Right hindlimb (tissue), 1 donor: ENCODE results near the gene CCL4.
"Not testable (repeated sequence)": the region's sequence is repeated elsewhere in the genome, so short reads cannot be mapped to it uniquely, and the experiment has no call there.

Experiments
- DNase-seq: peaks from one replicate; pipeline ENCODE4 v3.0.0-alpha.2; 2018

Gene CCL4

GRCh38 chr17:36118477-36119353, 15.1 kb downstream of the CCL4 start:
- no peak for DNase-seq

- no peak for DNase-seq
These were observed 16.6 kb downstream of the CCL4 start for GRCh38 chr17:36120221-36120620.

GRCh38 chr17:36121099-36121498, 17.5 kb downstream of the CCL4 start:
- not testable (repeated sequence) for DNase-seq

- DNase-seq: no peak
These were observed 19.8 kb downstream of the CCL4 start for GRCh38 chr17:36123431-36123830.

GRCh38 chr17:36124879-36125824, 21.5 kb downstream of the CCL4 start:
- no peak for DNase-seq

- no peak for DNase-seq
These were observed 23.7 kb downstream of the CCL4 start for GRCh38 chr17:36127199-36127893.

- DNase-seq: no peak
These were observed 24.3 kb downstream of the CCL4 start for GRCh38 chr17:36127911-36128310.

GRCh38 chr17:36128411-36128978, 24.9 kb downstream of the CCL4 start:
- no peak for DNase-seq

GRCh38 chr17:36129616-36130015, 26.0 kb downstream of the CCL4 start:
- DNase-seq: no peak

- DNase-seq: no peak
These were observed 26.7 kb downstream of the CCL4 start for GRCh38 chr17:36130346-36130745.

GRCh38 chr17:36131421-36131820, 27.8 kb downstream of the CCL4 start:
- no peak for DNase-seq

GRCh38 chr17:36131931-36132330, 28.3 kb downstream of the CCL4 start:
- no peak for DNase-seq

GRCh38 chr17:36132421-36132831, 28.8 kb downstream of the CCL4 start:
- no peak for DNase-seq

GRCh38 chr17:36133602-36134236, 30.1 kb downstream of the CCL4 start:
- no peak for DNase-seq

- no peak for DNase-seq
These were observed 31.8 kb downstream of the CCL4 start for GRCh38 chr17:36135465-36135864.

GRCh38 chr17:36136036-36136435, 32.4 kb downstream of the CCL4 start:
- DNase-seq: no peak

- no peak for DNase-seq
These were observed 32.8 kb downstream of the CCL4 start for GRCh38 chr17:36136439-36136838.

GRCh38 chr17:36142235-36142634, 38.6 kb downstream of the CCL4 start:
- DNase-seq: no peak

GRCh38 chr17:36142806-36143205, 39.2 kb downstream of the CCL4 start:
- DNase-seq: no peak

GRCh38 chr17:36144014-36144413, 40.4 kb downstream of the CCL4 start:
- no peak for DNase-seq

GRCh38 chr17:36144981-36145729, 41.5 kb downstream of the CCL4 start:
- DNase-seq: no peak
